IMR-90 (cell line): ENCODE results near the gene FAM110C.
"Not testable (repeated sequence)": the region's sequence is repeated elsewhere in the genome, so short reads cannot be mapped to it uniquely, and the experiment has no call there.

Experiments used
- POLR2A ChIP-seq: IDR thresholded peaks from 2 replicates; pipeline ENCODE4 v1.6.1; 2012; ENCODE audit warnings: mild to moderate bottlenecking, low read depth, low read length
- TF ChIP-seq, protein P1 (sequence below): conservative IDR thresholded peaks from 2 replicates; pipeline ENCODE4 v1.5.1; 2012; ENCODE audit warnings: mild to moderate bottlenecking, low read depth, low read length, improper control_type of control experiment

DNA sequence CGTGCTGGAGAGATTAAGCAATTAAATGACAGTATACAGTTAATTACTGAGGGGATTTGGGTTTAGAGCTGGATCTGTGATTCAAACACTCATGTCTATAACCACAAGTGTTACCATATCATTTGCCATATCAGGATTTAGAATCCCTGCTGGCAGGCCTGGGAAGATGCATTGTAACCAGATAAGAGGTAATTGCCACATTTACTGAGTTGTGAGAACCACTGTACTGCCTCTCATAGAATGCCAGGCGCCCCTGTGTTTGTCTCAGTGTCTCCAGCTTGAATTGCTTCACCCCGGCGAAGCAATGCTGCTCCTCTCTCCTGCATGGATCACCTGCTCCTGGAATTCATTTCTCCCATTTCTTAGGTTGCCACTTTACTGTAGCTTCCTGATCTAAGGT, 21.7 kb downstream of the FAM110C start:
- TF ChIP-seq, protein P1, sequence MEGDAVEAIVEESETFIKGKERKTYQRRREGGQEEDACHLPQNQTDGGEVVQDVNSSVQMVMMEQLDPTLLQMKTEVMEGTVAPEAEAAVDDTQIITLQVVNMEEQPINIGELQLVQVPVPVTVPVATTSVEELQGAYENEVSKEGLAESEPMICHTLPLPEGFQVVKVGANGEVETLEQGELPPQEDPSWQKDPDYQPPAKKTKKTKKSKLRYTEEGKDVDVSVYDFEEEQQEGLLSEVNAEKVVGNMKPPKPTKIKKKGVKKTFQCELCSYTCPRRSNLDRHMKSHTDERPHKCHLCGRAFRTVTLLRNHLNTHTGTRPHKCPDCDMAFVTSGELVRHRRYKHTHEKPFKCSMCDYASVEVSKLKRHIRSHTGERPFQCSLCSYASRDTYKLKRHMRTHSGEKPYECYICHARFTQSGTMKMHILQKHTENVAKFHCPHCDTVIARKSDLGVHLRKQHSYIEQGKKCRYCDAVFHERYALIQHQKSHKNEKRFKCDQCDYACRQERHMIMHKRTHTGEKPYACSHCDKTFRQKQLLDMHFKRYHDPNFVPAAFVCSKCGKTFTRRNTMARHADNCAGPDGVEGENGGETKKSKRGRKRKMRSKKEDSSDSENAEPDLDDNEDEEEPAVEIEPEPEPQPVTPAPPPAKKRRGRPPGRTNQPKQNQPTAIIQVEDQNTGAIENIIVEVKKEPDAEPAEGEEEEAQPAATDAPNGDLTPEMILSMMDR = not testable (repeated sequence)
- not testable (repeated sequence) for TF ChIP-seq POLR2A
